Nephron (organoid): Measurements from ENCODE around the gene PKP1.

Experiments used
- H3K27ac Mint-ChIP-seq, 3 experiments: 2 replicates each; pipeline ENCODE4 v1.8.0; 2020; ENCODE audit warnings: mixed read lengths in 3 of 3, mild to moderate bottlenecking in 2 of 3, moderate library complexity in 1 of 3
- H3K27me3 Mint-ChIP-seq: 2 replicates; pipeline ENCODE4 v1.8.0; 2021; ENCODE audit warnings: low read depth, mild to moderate bottlenecking, moderate library complexity, mixed read lengths
- H3K36me3 Mint-ChIP-seq: 2 replicates; pipeline ENCODE4 v1.8.0; 2020; ENCODE audit warnings: low read depth, mixed read lengths
- H3K4me1 Mint-ChIP-seq: 2 replicates; pipeline ENCODE4 v1.8.0; 2020; ENCODE audit warnings: mixed read lengths
- H3K4me3 Mint-ChIP-seq, 3 experiments: 2 replicates each; pipeline ENCODE4 v1.8.0; 2020; ENCODE audit warnings: mild to moderate bottlenecking in 3 of 3, mixed read lengths in 3 of 3, moderate library complexity in 2 of 3
- H3K9me3 Mint-ChIP-seq: 2 replicates; pipeline ENCODE4 v1.8.0; 2020; ENCODE audit warnings: mixed read lengths
- CTCF ChIP-seq, 3 experiments: fragments of 200-600 bp; sonication (generic); IDR thresholded peaks; one replicate each; pipeline ENCODE4 v1.5.0; 2021; ENCODE audit warnings: antibody characterized with exemption in 3 of 3; ENCODE audit not compliant: unreplicated experiment in 3 of 3

The PKP1 gene

DNA sequence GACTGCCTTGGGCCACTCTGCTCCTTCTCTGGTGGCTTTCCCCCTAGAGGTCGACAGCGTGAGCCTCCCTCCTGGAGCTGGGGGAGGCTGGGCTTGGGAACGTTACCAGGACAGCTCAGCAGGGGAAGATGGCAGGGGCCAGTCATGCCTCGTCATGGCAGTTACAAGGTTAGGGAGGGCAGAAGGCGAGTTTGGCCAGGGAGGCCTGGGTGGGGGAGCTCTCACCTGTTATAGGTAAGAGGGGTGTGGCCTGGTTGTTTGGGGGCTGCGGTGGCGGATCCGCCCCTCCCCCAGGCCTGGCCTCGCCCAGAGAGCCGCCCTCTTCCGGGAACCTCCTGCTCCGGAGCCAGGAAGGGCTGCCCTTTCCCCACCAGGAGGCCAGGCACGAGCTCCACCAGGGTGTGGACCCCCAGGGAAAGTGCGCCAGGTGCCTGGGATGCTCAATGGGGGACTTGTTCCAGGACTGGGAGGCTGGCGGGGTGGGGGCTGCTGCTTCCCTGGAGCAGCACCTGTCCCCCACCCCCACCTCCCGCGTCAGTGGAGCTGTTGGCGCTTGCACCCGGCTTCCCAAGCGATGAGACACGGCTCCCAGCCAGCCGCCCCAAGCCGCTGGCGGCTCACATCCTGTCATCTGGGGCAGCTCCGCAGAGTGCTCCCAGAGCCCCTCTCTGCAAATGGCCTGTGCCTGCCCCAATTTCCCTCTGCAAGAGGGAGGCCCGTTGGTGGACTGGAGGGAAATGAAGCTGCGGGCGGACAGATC, 23.6 kb upstream of the PKP1 start:
- Mint-ChIP-seq H3K4me1 (peaks cover 6% of the 10 kb centered on the region), H3K27me3 (peaks cover 37% of the 10 kb centered on the region), H3K36me3 (no peaks in the 10 kb centered on the region), H3K27ac (no peak overlapping the region), H3K4me3 (peak overlapping the region in 1 of 3 experiments; percentile 19), H3K9me3 (peaks cover 3% of the 10 kb centered on the region)
- no peak for TF ChIP-seq CTCF (IDR thresholded peaks at IDR 0.05; ENCODE audit: unreplicated experiment in 3 of 3)

GRCh38 chr1:201260236-201260590, 23.1 kb upstream of the PKP1 start:
- H3K4me1 Mint-ChIP-seq: peaks cover 6% of the 10 kb centered on the region
- H3K27me3 Mint-ChIP-seq: peaks cover 38% of the 10 kb centered on the region
- H3K27ac Mint-ChIP-seq: no peak overlapping the region
- TF ChIP-seq CTCF (IDR thresholded peaks at IDR 0.05; ENCODE audit: unreplicated experiment in 3 of 3): no peak
- no peaks in the 10 kb centered on the region for H3K36me3 Mint-ChIP-seq
- peaks cover 3% of the 10 kb centered on the region for H3K9me3 Mint-ChIP-seq
- peak overlapping the region in 1 of 3 experiments; percentile 17 for H3K4me3 Mint-ChIP-seq

DNA sequence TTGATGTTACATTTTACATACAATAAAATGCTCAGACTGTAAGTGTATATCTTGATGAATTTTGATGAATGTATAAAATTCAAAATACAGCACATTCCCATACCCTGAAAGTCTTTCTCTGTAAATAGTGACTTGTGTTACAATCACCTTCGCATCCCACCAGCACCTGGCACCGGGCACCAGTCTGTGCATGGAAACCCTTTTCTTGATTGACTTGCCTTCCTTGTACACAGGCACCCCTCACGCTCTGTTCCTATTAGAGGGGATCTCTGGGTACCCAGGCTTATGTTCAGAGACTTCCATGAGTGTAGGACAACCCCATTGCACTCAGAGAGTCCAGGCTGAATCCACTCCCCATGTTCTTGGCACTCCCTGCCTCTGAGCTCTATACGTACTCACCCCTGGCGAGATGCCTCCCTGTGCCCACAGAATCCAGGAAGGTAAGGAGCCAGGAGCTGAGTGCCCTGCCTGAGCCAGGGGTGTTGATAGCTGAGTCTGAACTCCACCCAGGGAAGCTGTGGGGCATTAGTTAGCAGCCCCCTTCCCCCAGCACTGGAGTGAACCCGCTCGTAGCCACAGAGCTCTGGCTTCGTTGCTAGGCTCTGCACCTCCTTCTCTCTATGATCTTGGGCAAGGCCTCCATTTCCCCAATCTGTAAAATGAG, 22.5 kb upstream of the PKP1 start:
- Mint-ChIP-seq H3K27ac (no peak overlapping the region), H3K36me3 (no peaks in the 10 kb centered on the region), H3K9me3 (peaks cover 3% of the 10 kb centered on the region), H3K27me3 (peaks cover 38% of the 10 kb centered on the region), H3K4me1 (peaks cover 6% of the 10 kb centered on the region), H3K4me3 (peak overlapping the region in 1 of 3 experiments; percentile 17)
- no peak for TF ChIP-seq CTCF (IDR thresholded peaks at IDR 0.05; ENCODE audit: unreplicated experiment in 3 of 3)

DNA sequence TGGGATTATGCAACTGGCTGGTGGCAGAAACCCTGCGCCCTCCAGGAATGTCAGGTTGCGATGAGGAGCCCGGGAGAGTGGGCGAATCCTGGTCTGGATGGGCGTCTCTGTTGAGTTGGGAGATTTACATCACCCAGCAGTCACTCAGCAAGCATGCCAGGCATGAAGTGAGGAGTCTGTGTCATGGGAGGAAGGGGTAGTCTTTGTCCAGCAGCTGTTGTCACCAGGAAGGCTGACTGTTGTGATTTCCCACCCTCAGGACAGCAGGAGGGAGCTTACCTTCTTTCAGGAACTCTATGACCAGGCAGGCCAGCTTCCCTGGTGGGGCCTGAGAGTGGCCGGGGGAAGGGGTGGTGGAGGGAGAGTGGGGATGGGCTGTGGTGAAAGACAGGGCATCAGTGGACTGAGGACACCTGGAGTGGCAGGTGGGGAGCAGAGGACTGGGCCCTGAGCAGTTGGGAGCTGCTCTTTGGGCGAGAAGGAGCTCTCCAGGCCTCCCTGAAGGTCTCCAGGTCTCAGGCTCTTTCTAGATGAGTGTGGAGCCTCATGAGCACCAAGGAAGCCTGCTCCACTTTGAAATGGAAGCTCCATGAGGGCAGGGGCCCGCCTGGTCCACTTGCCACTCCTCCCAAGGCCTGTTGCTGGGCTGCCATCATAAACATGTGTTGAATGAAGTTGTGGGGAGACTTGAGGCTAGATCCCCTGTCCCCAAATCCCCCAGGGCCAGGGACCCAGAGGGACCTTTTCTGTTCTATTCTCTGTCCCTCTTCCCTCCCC, 21.3 kb upstream of the PKP1 start:
- H3K9me3 Mint-ChIP-seq: peaks cover 3% of the 10 kb centered on the region
- TF ChIP-seq CTCF (IDR thresholded peaks at IDR 0.05; ENCODE audit: unreplicated experiment in 3 of 3): no peak
- H3K27me3 Mint-ChIP-seq: peaks cover 38% of the 10 kb centered on the region
- peaks cover 13% of the 10 kb centered on the region for H3K4me1 Mint-ChIP-seq
- no peak overlapping the region for H3K27ac Mint-ChIP-seq
- H3K4me3 Mint-ChIP-seq: no peak overlapping the region
- H3K36me3 Mint-ChIP-seq: no peaks in the 10 kb centered on the region

DNA sequence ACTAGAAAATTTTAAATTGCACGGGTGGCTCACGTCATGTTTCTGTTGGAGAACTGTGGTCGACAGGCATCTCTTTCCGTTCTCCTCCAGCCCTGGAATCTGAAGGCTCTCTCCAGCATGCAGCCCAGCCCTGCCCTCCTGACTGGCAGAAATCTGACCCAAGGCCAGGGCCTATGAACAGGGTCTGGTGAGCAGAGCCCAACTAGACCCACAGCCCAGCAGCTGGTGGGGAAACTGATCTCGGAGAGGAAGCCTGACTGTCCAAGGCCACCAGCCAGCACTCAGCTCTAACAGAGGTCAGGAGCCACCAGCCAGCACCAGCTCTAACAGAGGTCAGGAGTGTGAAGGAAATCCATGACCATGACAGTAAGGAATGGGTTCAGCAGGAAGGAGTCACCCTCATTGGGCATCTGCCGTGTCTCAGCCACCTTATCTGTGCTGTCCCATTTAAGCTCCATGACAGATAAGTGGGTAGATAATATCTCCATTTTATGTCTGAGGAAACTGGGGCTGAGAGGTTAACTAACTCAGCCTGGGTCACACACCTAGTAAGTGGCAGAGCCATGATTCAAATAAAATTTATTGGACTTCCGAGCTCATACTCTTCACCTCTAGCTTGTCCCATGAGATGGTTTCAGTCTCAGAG, 20.2 kb upstream of the PKP1 start:
- no peak for TF ChIP-seq CTCF (IDR thresholded peaks at IDR 0.05; ENCODE audit: unreplicated experiment in 3 of 3)
- Mint-ChIP-seq H3K4me1 (peaks cover 23% of the 10 kb centered on the region), H3K9me3 (peaks cover 3% of the 10 kb centered on the region), H3K36me3 (no peaks in the 10 kb centered on the region), H3K4me3 (no peak overlapping the region), H3K27me3 (peaks cover 38% of the 10 kb centered on the region), H3K27ac (no peak overlapping the region)
